ENCODE data around the gene TMPRSS11A. TPM values are rescaled to one million over a fixed set of nuclear protein-coding genes. Genes with fewer than 3 reads are reported as not detected.
A peak's percentile ranks its signal among the peaks of the same experiment; 100 is the strongest.

Gene TMPRSS11A
- total RNA-seq, 1 donor, result not detected

GRCh38 chr4:67926485-67926884 lies 36.8 kb downstream of the TMPRSS11A start:
- no peak for DNase-seq (ENCODE audit: insufficient read length, low spot score, missing footprints)
- Histone ChIP-seq H3K4me3 (ENCODE audit: insufficient read depth, low read length) (no peak overlapping the region), H3K36me3 (ENCODE audit: insufficient read depth, low read length) (no peaks in the 10 kb centered on the region), H3K9me3 (ENCODE audit: low read depth, low read length) (no peaks in the 10 kb centered on the region), H3K27me3 (ENCODE audit: insufficient read depth, low read length) (no peaks in the 10 kb centered on the region), H3K27ac (ENCODE audit: low read depth, low read length) (no peak overlapping the region), H3K4me2 (ENCODE audit: insufficient read depth, low read length) (no peak overlapping the region), H4K20me1 (ENCODE audit: insufficient read depth, low read length) (no peaks in the 10 kb centered on the region), H3K4me1 (ENCODE audit: insufficient read depth, low read length) (no peaks in the 10 kb centered on the region), H3K79me2 (ENCODE audit: insufficient read depth, low read length) (no peaks in the 10 kb centered on the region), H2AFZ (ENCODE audit: low read length) (no peak overlapping the region)
- TF ChIP-seq CTCF (IDR thresholded peaks at IDR 0.05; ENCODE audit: extremely low read depth, low read depth, low read length), result no peak

DNA sequence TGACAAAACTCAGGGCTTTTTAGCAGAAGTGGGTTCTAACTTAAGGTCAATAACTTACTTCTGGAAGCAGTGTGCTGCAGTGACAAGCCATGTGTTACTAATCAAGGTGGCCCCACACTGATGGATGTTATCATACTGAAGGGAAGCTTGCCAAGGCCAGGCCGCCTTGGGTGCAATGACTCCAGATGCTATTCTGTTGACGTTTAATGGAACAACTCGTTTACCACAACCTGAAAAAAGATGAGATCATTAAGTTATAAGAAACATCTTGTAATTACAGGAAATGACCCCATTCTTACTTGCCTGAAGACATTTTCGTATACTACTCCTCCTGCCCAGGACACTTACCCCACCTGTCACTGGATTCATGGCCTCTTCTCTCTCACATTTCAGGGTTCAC lies 40.6 kb downstream of the TMPRSS11A start:
- Histone ChIP-seq H3K4me1 (ENCODE audit: insufficient read depth, low read length) (no peaks in the 10 kb centered on the region), H3K79me2 (ENCODE audit: insufficient read depth, low read length) (no peaks in the 10 kb centered on the region), H4K20me1 (ENCODE audit: insufficient read depth, low read length) (no peaks in the 10 kb centered on the region), H2AFZ (ENCODE audit: low read length) (no peak overlapping the region), H3K27me3 (ENCODE audit: insufficient read depth, low read length) (no peaks in the 10 kb centered on the region), H3K9me3 (ENCODE audit: low read depth, low read length) (no peaks in the 10 kb centered on the region), H3K36me3 (ENCODE audit: insufficient read depth, low read length) (no peaks in the 10 kb centered on the region), H3K4me2 (ENCODE audit: insufficient read depth, low read length) (no peak overlapping the region), H3K27ac (ENCODE audit: low read depth, low read length) (no peak overlapping the region), H3K4me3 (ENCODE audit: insufficient read depth, low read length) (no peak overlapping the region)
- TF ChIP-seq CTCF (IDR thresholded peaks at IDR 0.05; ENCODE audit: extremely low read depth, low read depth, low read length), result no peak
- DNase-seq (ENCODE audit: insufficient read length, low spot score, missing footprints), result no peak

- Histone ChIP-seq H3K27me3 (ENCODE audit: insufficient read depth, low read length) (no peaks in the 10 kb centered on the region), H3K36me3 (ENCODE audit: insufficient read depth, low read length) (no peaks in the 10 kb centered on the region), H3K79me2 (ENCODE audit: insufficient read depth, low read length) (no peaks in the 10 kb centered on the region), H3K4me2 (ENCODE audit: insufficient read depth, low read length) (no peak overlapping the region), H3K4me3 (ENCODE audit: insufficient read depth, low read length) (no peak overlapping the region), H3K9me3 (ENCODE audit: low read depth, low read length) (no peaks in the 10 kb centered on the region), H4K20me1 (ENCODE audit: insufficient read depth, low read length) (no peaks in the 10 kb centered on the region), H2AFZ (ENCODE audit: low read length) (no peak overlapping the region), H3K4me1 (ENCODE audit: insufficient read depth, low read length) (no peaks in the 10 kb centered on the region), H3K27ac (ENCODE audit: low read depth, low read length) (no peak overlapping the region)
- DNase-seq (ENCODE audit: insufficient read length, low spot score, missing footprints), result no peak
- TF ChIP-seq CTCF (IDR thresholded peaks at IDR 0.05; ENCODE audit: extremely low read depth, low read depth, low read length), result peak; percentile 12
Measured at GRCh38 chr4:67918428-67918827, 44.9 kb downstream of the TMPRSS11A start.

- Histone ChIP-seq H3K9me3 (ENCODE audit: low read depth, low read length) (no peaks in the 10 kb centered on the region), H3K4me2 (ENCODE audit: insufficient read depth, low read length) (no peak overlapping the region), H3K36me3 (ENCODE audit: insufficient read depth, low read length) (no peaks in the 10 kb centered on the region), H3K27ac (ENCODE audit: low read depth, low read length) (no peak overlapping the region), H3K4me3 (ENCODE audit: insufficient read depth, low read length) (no peak overlapping the region), H2AFZ (ENCODE audit: low read length) (no peak overlapping the region), H3K79me2 (ENCODE audit: insufficient read depth, low read length) (no peaks in the 10 kb centered on the region), H3K27me3 (ENCODE audit: insufficient read depth, low read length) (no peaks in the 10 kb centered on the region), H3K4me1 (ENCODE audit: insufficient read depth, low read length) (no peaks in the 10 kb centered on the region), H4K20me1 (ENCODE audit: insufficient read depth, low read length) (no peaks in the 10 kb centered on the region)
- no peak for DNase-seq (ENCODE audit: insufficient read length, low spot score, missing footprints)
- no peak for TF ChIP-seq CTCF (IDR thresholded peaks at IDR 0.05; ENCODE audit: extremely low read depth, low read depth, low read length)
Measured at GRCh38 chr4:67915400-67915966, 47.8 kb downstream of the TMPRSS11A start.
